Measurements from ENCODE around the gene IL3RA. TPM values are rescaled to one million over a fixed set of nuclear protein-coding genes. Genes with fewer than 3 reads are reported as not detected.
"Not testable (repeated sequence)": the region's sequence is repeated elsewhere in the genome, so short reads cannot be mapped to it uniquely, and the experiment has no call there.

Gene IL3RA
- total RNA-seq, 1 experiment from 2014 or later = 0.49 TPM

- H3K27ac ChIP-seq (ENCODE audit: low read depth, low read length, poor library complexity, severe bottlenecking) = no peak overlapping the region
- TF ChIP-seq EZH2 (IDR thresholded peaks at IDR 0.05; ENCODE audit: borderline replicate concordance, low read depth, low read length, poor library complexity, severe bottlenecking) (no peak), CTCF (conservative IDR thresholded peaks at IDR 0.05; ENCODE audit: low read depth, low read length) (no peak)
- no peaks in the 10 kb centered on the region for H3K36me3 ChIP-seq (ENCODE audit: insufficient read depth, low read length, poor library complexity, severe bottlenecking)
- POLR2A ChIA-PET (ENCODE audit: low non-redundant PET) = no interaction called here
- intact Hi-C loops (cut with micrococcal nuclease; ENCODE audit: unreplicated experiment) = no loop called here
- CTCF ChIA-PET = no interaction called here
- H3K4me3 ChIP-seq (ENCODE audit: low read depth, low read length, poor library complexity, severe bottlenecking) = no peak overlapping the region
- BruUV-seq (replicated peaks) = no TSS peak
- H3K9me3 ChIP-seq (ENCODE audit: low read depth, low read length, poor library complexity, severe bottlenecking) = no peaks in the 10 kb centered on the region
- no peaks in the 10 kb centered on the region for H3K27me3 ChIP-seq (replicated peaks; ENCODE audit: insufficient read depth, low read depth, low read length, poor library complexity)
- no peaks in the 10 kb centered on the region for H3K4me1 ChIP-seq (ENCODE audit: insufficient read depth, low read length, poor library complexity, severe bottlenecking)
- DNase-seq (ENCODE audit: low spot score) = no peak
These were observed 24.7 kb downstream of the IL3RA start for GRCh38 chrX:1361275-1361674.

GRCh38 chrX:1361910-1362309, 25.3 kb downstream of the IL3RA start:
- no peak for DNase-seq (ENCODE audit: low spot score)
- CTCF ChIA-PET = no interaction called here
- H3K27me3 ChIP-seq (replicated peaks; ENCODE audit: insufficient read depth, low read depth, low read length, poor library complexity) = no peaks in the 10 kb centered on the region
- BruUV-seq (replicated peaks) = TSS peak; percentile 40
- H3K27ac ChIP-seq (ENCODE audit: low read depth, low read length, poor library complexity, severe bottlenecking) = no peak overlapping the region
- TF ChIP-seq CTCF (conservative IDR thresholded peaks at IDR 0.05; ENCODE audit: low read depth, low read length) = no peak
- TF ChIP-seq EZH2 (IDR thresholded peaks at IDR 0.05; ENCODE audit: borderline replicate concordance, low read depth, low read length, poor library complexity, severe bottlenecking) = no peak
- intact Hi-C loops (cut with micrococcal nuclease; ENCODE audit: unreplicated experiment) = no loop called here
- POLR2A ChIA-PET (ENCODE audit: low non-redundant PET) = no interaction called here
- no peaks in the 10 kb centered on the region for H3K36me3 ChIP-seq (ENCODE audit: insufficient read depth, low read length, poor library complexity, severe bottlenecking)
- no peaks in the 10 kb centered on the region for H3K4me1 ChIP-seq (ENCODE audit: insufficient read depth, low read length, poor library complexity, severe bottlenecking)
- H3K4me3 ChIP-seq (ENCODE audit: low read depth, low read length, poor library complexity, severe bottlenecking) = no peak overlapping the region
- H3K9me3 ChIP-seq (ENCODE audit: low read depth, low read length, poor library complexity, severe bottlenecking) = no peaks in the 10 kb centered on the region

- H3K36me3 ChIP-seq (ENCODE audit: insufficient read depth, low read length, poor library complexity, severe bottlenecking); CTCF ChIA-PET; H3K27ac ChIP-seq (ENCODE audit: low read depth, low read length, poor library complexity, severe bottlenecking); BruUV-seq (replicated peaks); H3K4me3 ChIP-seq (ENCODE audit: low read depth, low read length, poor library complexity, severe bottlenecking); H3K9me3 ChIP-seq (ENCODE audit: low read depth, low read length, poor library complexity, severe bottlenecking); H3K4me1 ChIP-seq (ENCODE audit: insufficient read depth, low read length, poor library complexity, severe bottlenecking); intact Hi-C loops (cut with micrococcal nuclease; ENCODE audit: unreplicated experiment); DNase-seq (ENCODE audit: low spot score); H3K27me3 ChIP-seq (replicated peaks; ENCODE audit: insufficient read depth, low read depth, low read length, poor library complexity); POLR2A ChIA-PET (ENCODE audit: low non-redundant PET): not testable (repeated sequence)
These were observed 29.8 kb downstream of the IL3RA start for GRCh38 chrX:1366363-1366762.

- ChIA-PET CTCF (no interaction called here), POLR2A (ENCODE audit: low non-redundant PET) (no interaction called here)
- Histone ChIP-seq H3K36me3 (ENCODE audit: insufficient read depth, low read length, poor library complexity, severe bottlenecking) (no peaks in the 10 kb centered on the region), H3K9me3 (ENCODE audit: low read depth, low read length, poor library complexity, severe bottlenecking) (no peaks in the 10 kb centered on the region), H3K4me3 (ENCODE audit: low read depth, low read length, poor library complexity, severe bottlenecking) (no peak overlapping the region), H3K27ac (ENCODE audit: low read depth, low read length, poor library complexity, severe bottlenecking) (no peak overlapping the region), H3K27me3 (replicated peaks; ENCODE audit: insufficient read depth, low read depth, low read length, poor library complexity) (no peaks in the 10 kb centered on the region), H3K4me1 (ENCODE audit: insufficient read depth, low read length, poor library complexity, severe bottlenecking) (no peaks in the 10 kb centered on the region)
- no TSS peak for BruUV-seq (replicated peaks)
- no peak for DNase-seq (ENCODE audit: low spot score)
- intact Hi-C loops (cut with micrococcal nuclease; ENCODE audit: unreplicated experiment) = no loop called here
- no peak for TF ChIP-seq CTCF (conservative IDR thresholded peaks at IDR 0.05; ENCODE audit: low read depth, low read length)
- TF ChIP-seq EZH2 (IDR thresholded peaks at IDR 0.05; ENCODE audit: borderline replicate concordance, low read depth, low read length, poor library complexity, severe bottlenecking) = no peak
These were observed 31.8 kb downstream of the IL3RA start for GRCh38 chrX:1368385-1368698.

Data from A673 (cell line).